CD14-positive monocyte (primary cell): ENCODE results near the gene AKAP6. TPM values are rescaled to one million over a fixed set of nuclear protein-coding genes. Genes with fewer than 3 reads are reported as not detected.

Experiments used
- DNase-seq, 3 donors: peaks; one replicate each; pipeline ENCODE4 v3.0.0-alpha.2; 2011 to 2022
- H2AFZ ChIP-seq: 2 replicates; pipeline ENCODE4 v1.6.0; 2012; ENCODE audit warnings: mild to moderate bottlenecking, low read depth, low read length, inconsistent platforms; ENCODE audit not compliant: insufficient read depth, poor library complexity, severe bottlenecking
- H3K27ac ChIP-seq, 2 donors: 1 replicate in 1 of 2; 2 replicates in 1 of 2; pipeline ENCODE4 v1.5.1; 2012 to 2013; ENCODE audit warnings: low read length in 2 of 2, control low read depth in 1 of 2, inconsistent platforms in 1 of 2, low read depth in 1 of 2, mild to moderate bottlenecking in 1 of 2
- H3K27me3 ChIP-seq, 2 donors: one replicate each; pipeline versions ENCODE4 v1.6.0 to v1.6.1; 2011 to 2013; ENCODE audit warnings: low read length in 2 of 2; ENCODE audit not compliant: control insufficient read depth in 2 of 2, insufficient read depth in 2 of 2
- H3K36me3 ChIP-seq, 2 donors: replicated peaks in 1 of 2; 1 replicate in 1 of 2; 2 replicates in 1 of 2; pipeline versions ENCODE4 v1.5.1 to v1.6.1; 2012 to 2013; ENCODE audit warnings: low read length in 2 of 2, control low read depth in 1 of 2, inconsistent platforms in 1 of 2, mild to moderate bottlenecking in 1 of 2; ENCODE audit not compliant: insufficient read depth in 2 of 2, control insufficient read depth in 1 of 2
- H3K4me1 ChIP-seq, 2 donors: 1 replicate in 1 of 2; 2 replicates in 1 of 2; pipeline versions ENCODE4 v1.5.1 to v1.6.1; 2012 to 2013; ENCODE audit warnings: low read length in 2 of 2, control low read depth in 1 of 2, inconsistent platforms in 1 of 2, mild to moderate bottlenecking in 1 of 2, moderate library complexity in 1 of 2; ENCODE audit not compliant: insufficient read depth in 2 of 2, control insufficient read depth in 1 of 2
- H3K4me2 ChIP-seq: replicated peaks from 2 replicates; pipeline ENCODE3; 2012; ENCODE audit warnings: low read length, moderate library complexity, mild to moderate bottlenecking; ENCODE audit not compliant: poor library complexity, severe bottlenecking; ENCODE audit errors: extremely low read depth
- H3K4me3 ChIP-seq, 3 experiments: fragments of 200-600 bp in 1 of 3; sonication (generic) in 1 of 3; replicated peaks in 1 of 3; 1 replicate in 2 of 3; 2 replicates in 1 of 3; pipeline ENCODE4 v1.5.1; 2011 to 2013; ENCODE audit warnings: low read length in 3 of 3, mild to moderate bottlenecking in 3 of 3, control low read depth in 2 of 3, low read depth in 2 of 3, inconsistent platforms in 1 of 3, moderate library complexity in 1 of 3
- H3K79me2 ChIP-seq: 2 replicates; pipeline ENCODE4 v1.6.0; 2012; ENCODE audit warnings: mild to moderate bottlenecking, control low read depth, inconsistent platforms, low read length, moderate library complexity; ENCODE audit not compliant: insufficient read depth
- H3K9ac ChIP-seq: 2 replicates; pipeline ENCODE4 v1.6.0; 2017; ENCODE audit warnings: low read length, mild to moderate bottlenecking; ENCODE audit not compliant: insufficient read depth, poor library complexity, severe bottlenecking
- H3K9me3 ChIP-seq, 2 donors: replicated peaks in 1 of 2; 1 replicate in 1 of 2; 2 replicates in 1 of 2; pipeline versions ENCODE4 v1.5.1 to v1.6.1; 2012 to 2013; ENCODE audit warnings: low read length in 2 of 2, control low read depth in 1 of 2; ENCODE audit not compliant: control insufficient read depth in 1 of 2, insufficient read depth in 1 of 2
- H4K20me1 ChIP-seq: 2 replicates; pipeline ENCODE4 v1.6.0; 2012; ENCODE audit warnings: mild to moderate bottlenecking, low read length, control low read depth, moderate library complexity; ENCODE audit not compliant: insufficient read depth
- H3K27ac Mint-ChIP-seq, 7 donors: one replicate each; pipeline ENCODE4 v1.8.0; 2020; ENCODE audit warnings: mild to moderate bottlenecking in 7 of 7, mixed read lengths in 7 of 7, moderate library complexity in 6 of 7, inconsistent platforms in 2 of 7
- H3K27me3 Mint-ChIP-seq, 3 donors: one replicate each; pipeline ENCODE4 v1.8.0; 2021 to 2022; ENCODE audit warnings: low read depth in 3 of 3, mild to moderate bottlenecking in 3 of 3, mixed read lengths in 3 of 3, moderate library complexity in 3 of 3, inconsistent platforms in 1 of 3
- H3K36me3 Mint-ChIP-seq, 2 donors: one replicate each; pipeline ENCODE4 v1.8.0; 2020; ENCODE audit warnings: mixed read lengths in 2 of 2, inconsistent platforms in 1 of 2, mild to moderate bottlenecking in 1 of 2
- H3K4me1 Mint-ChIP-seq: one replicate; pipeline ENCODE4 v1.8.0; 2020; ENCODE audit warnings: mild to moderate bottlenecking, mixed read lengths
- H3K4me3 Mint-ChIP-seq, 2 donors: one replicate each; pipeline ENCODE4 v1.8.0; 2020; ENCODE audit warnings: mild to moderate bottlenecking in 2 of 2, mixed read lengths in 2 of 2, moderate library complexity in 1 of 2
- H3K9me3 Mint-ChIP-seq, 7 donors: one replicate each; pipeline ENCODE4 v1.8.0; 2020 to 2022; ENCODE audit warnings: mixed read lengths in 7 of 7, mild to moderate bottlenecking in 6 of 7, moderate library complexity in 6 of 7, inconsistent platforms in 2 of 7
- CTCF ChIP-seq: fragments of 200-600 bp; IDR thresholded peaks from one replicate; pipeline ENCODE4 v1.8.0; 2022; ENCODE audit warnings: antibody characterized with exemption, mild to moderate bottlenecking
- WGBS: methylation state at CpG from one replicate; pipeline ENCODE4 v1.1.5; 2013; ENCODE audit warnings: missing lambda C conversion rate; ENCODE audit not compliant: insufficient coverage; 5-methylcytosine and 5-hydroxymethylcytosine counted together
- intact Hi-C, 2 donors: fragments of 100-400 bp; cut with micrococcal nuclease; formaldehyde crosslinking; loops; one replicate each; pipeline versions ENCODE4 v1.15.0 to v1.15.1; 2023
- polyA plus RNA-seq, 3 donors: library from polyadenylated mRNA; depleted of rRNA in 1 of 3; unstranded in 2 of 3; stranded (reverse) in 1 of 3; fragments of 300-500 nt in 2 of 3; fragments of >200 nt in 1 of 3; fragmentation: Illumina TruSeq in 2 of 3; gene quantifications; 1 replicate in 2 of 3; 2 replicates in 1 of 3; pipeline ENCODE4 v1.2.3, GENCODE V29; 2012 to 2021

AKAP6 gene
- polyA plus RNA-seq, 3 donors: not detected

GRCh38 chr14:32476532-32476931 lies 147.4 kb downstream of the AKAP6 start:
- no peaks in the 10 kb centered on the region for H3K4me1 ChIP-seq
- WGBS: 100% methylated on average over 3 of the region's 4 CpGs
- no peaks in the 10 kb centered on the region for H4K20me1 ChIP-seq
- no peak overlapping the region for H2AFZ ChIP-seq
- Mint-ChIP-seq H3K4me1 (no peaks in the 10 kb centered on the region), H3K9me3 (no peaks in the 10 kb centered on the region), H3K4me3 (no peak overlapping the region), H3K27me3 (no peaks in the 10 kb centered on the region), H3K36me3 (no peaks in the 10 kb centered on the region), H3K27ac (no peak overlapping the region)
- H3K4me2 ChIP-seq: no peak overlapping the region
- no peak overlapping the region for H3K4me3 ChIP-seq
- no peaks in the 10 kb centered on the region for H3K9me3 ChIP-seq
- no peaks in the 10 kb centered on the region for H3K36me3 ChIP-seq
- H3K79me2 ChIP-seq: no peaks in the 10 kb centered on the region
- no peak overlapping the region for H3K27ac ChIP-seq
- no peak overlapping the region for H3K9ac ChIP-seq
- no peak for TF ChIP-seq CTCF
- no peak for DNase-seq
- H3K27me3 ChIP-seq: no peaks in the 10 kb centered on the region
- intact Hi-C loops: no loop called here

- H3K9ac ChIP-seq: no peak overlapping the region
- no peaks in the 10 kb centered on the region for H3K27me3 ChIP-seq
- Mint-ChIP-seq H3K4me1 (no peaks in the 10 kb centered on the region), H3K36me3 (no peaks in the 10 kb centered on the region), H3K9me3 (no peaks in the 10 kb centered on the region), H3K4me3 (no peak overlapping the region), H3K27me3 (no peaks in the 10 kb centered on the region), H3K27ac (no peak overlapping the region)
- no peak for TF ChIP-seq CTCF
- H3K36me3 ChIP-seq: no peaks in the 10 kb centered on the region
- 100% methylated on average over 1 of the region's 3 CpGs for WGBS
- no peaks in the 10 kb centered on the region for H4K20me1 ChIP-seq
- H3K79me2 ChIP-seq: no peaks in the 10 kb centered on the region
- intact Hi-C loops: no loop called here
- no peak overlapping the region for H3K27ac ChIP-seq
- H3K9me3 ChIP-seq: no peaks in the 10 kb centered on the region
- DNase-seq: no peak
- no peak overlapping the region for H3K4me2 ChIP-seq
- no peak overlapping the region for H2AFZ ChIP-seq
- no peaks in the 10 kb centered on the region for H3K4me1 ChIP-seq
- no peak overlapping the region for H3K4me3 ChIP-seq
Measured at GRCh38 chr14:32477396-32477795, 148.3 kb downstream of the AKAP6 start.
